Thyroid gland (tissue), 4 donors: Measurements from ENCODE around the gene PIM3.

ENCODE experiments used
- POLR2A ChIP-seq, 2 donors: fragments of 450-650 bp; IDR thresholded peaks; one replicate each; pipeline ENCODE4 v1.6.1; 2017; ENCODE audit warnings: antibody characterized with exemption in 2 of 2, mild to moderate bottlenecking in 2 of 2, moderate library complexity in 1 of 2
- TF ChIP-seq, protein P1 (sequence below), 6 experiments: fragments of 200-600 bp in 3 of 6; fragments of 450-650 bp in 3 of 6; sonication (generic) in 3 of 6; IDR thresholded peaks; one replicate each; pipeline ENCODE4 v1.5.1; 2016 to 2019; ENCODE audit warnings: antibody characterized with exemption in 6 of 6, mild to moderate bottlenecking in 2 of 6, inconsistent platforms in 1 of 6, moderate library complexity in 1 of 6

DNA sequence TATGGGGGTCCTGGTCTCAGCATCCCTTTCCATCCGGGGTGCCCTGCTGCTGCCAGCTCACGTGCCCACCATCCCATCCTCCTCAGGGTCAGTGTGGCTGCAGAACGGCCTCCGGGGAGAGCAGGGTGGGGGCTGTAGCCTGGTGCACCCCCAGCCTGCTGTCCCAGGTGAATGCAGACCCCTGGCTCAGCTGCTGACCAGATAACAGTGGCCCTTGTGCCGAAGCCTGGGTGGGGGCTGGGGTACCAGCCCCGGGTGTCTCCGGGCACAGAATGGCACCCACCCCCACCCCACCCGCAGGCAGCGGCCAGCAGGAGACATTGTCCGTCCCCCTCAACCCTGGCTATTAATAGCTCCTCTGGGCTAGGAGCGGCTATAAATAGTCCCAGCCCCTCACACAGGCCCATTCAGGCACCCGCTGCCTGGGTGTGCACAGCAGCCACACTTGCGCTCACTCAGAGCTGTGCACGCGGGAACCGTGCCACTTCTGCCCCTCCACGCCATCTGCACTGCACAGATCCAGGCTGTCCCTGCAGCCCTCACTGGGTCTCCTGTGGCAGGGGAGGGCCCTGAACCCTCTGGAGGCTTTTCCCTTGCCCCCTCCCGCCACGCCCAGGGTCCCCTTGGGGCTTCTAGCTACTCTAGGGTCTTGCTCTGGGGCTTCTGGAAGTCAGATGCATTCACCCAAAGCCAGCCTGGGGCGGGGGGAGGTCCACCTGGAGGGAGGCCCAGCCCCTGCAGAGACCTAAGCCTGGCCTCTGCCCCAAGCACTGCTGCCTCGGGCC, 23.4 kb upstream of the PIM3 start:
- no peak for TF ChIP-seq POLR2A (IDR thresholded peaks at IDR 0.05)
- TF ChIP-seq, protein P1, sequence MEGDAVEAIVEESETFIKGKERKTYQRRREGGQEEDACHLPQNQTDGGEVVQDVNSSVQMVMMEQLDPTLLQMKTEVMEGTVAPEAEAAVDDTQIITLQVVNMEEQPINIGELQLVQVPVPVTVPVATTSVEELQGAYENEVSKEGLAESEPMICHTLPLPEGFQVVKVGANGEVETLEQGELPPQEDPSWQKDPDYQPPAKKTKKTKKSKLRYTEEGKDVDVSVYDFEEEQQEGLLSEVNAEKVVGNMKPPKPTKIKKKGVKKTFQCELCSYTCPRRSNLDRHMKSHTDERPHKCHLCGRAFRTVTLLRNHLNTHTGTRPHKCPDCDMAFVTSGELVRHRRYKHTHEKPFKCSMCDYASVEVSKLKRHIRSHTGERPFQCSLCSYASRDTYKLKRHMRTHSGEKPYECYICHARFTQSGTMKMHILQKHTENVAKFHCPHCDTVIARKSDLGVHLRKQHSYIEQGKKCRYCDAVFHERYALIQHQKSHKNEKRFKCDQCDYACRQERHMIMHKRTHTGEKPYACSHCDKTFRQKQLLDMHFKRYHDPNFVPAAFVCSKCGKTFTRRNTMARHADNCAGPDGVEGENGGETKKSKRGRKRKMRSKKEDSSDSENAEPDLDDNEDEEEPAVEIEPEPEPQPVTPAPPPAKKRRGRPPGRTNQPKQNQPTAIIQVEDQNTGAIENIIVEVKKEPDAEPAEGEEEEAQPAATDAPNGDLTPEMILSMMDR (IDR thresholded peaks at IDR 0.05), result no peak
